GM23248 (cell line): ENCODE results near the gene C11orf68.

Source experiments
- EZH2 ChIP-seq: fragments of 200-600 bp; sonication (generic); IDR thresholded peaks from 2 replicates; pipeline ENCODE4 v1.6.1; 2018; ENCODE audit warnings: antibody characterized with exemption, mild to moderate bottlenecking; ENCODE audit not compliant: insufficient read depth, poor library complexity, severe bottlenecking
- EZH2phosphoT487 ChIP-seq: fragments of 200-600 bp; sonication (generic); IDR thresholded peaks from 2 replicates; pipeline ENCODE4 v1.6.1; 2018; ENCODE audit warnings: antibody characterized with exemption, moderate library complexity, mild to moderate bottlenecking, low read depth; ENCODE audit not compliant: insufficient read depth

DNA sequence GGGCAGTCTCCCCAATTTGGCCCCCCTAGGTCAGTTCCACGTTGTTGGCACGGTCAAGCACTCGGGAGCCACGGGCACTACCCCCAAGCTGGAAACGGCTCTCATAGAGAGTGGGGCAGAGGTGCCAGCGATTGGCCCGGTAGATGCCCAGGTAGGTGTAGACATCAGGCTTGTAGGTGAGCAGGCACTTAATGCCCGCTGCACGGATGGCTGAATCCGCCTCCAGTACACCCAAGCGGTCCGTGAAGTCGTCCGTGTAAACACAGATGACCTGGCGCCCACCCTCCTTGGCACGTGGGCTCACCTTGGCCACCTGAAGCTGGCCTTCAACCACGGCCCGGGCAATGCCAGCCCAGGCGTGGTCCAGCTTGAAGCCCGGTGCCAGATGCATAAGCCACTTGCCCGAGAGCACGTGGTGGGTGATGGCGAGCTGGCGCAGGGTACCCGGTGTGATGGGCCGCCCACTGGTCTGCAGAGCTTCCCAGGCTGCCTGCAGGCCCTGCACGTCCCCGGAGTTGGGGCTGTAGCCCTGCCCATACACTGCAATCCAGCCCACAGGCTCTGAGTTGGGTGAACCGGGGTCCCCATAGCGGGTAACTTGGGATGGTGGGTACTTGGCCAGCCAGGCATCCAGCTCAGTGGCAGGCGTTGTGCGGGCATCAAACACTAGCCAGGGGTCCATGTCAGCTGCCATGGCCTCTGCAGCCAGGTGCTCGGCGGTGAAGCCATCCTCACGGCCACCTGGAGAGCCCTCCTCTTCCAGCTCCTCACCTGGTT is 1.2 kb downstream of the C11orf68 start:
- TF ChIP-seq EZH2phosphoT487 (no peak), EZH2 (no peak)
